Smooth muscle cell of the umbilical artery (primary cell): ENCODE data around the gene CMTM5. TPM values are rescaled to one million over a fixed set of nuclear protein-coding genes. Genes with fewer than 3 reads are reported as not detected.

Source experiments
- total RNA-seq: library from RNA; depleted of rRNA; stranded (reverse); fragments of >200 nt; gene quantifications from 2 replicates; pipeline ENCODE4 v1.2.3, GENCODE V29; 2014

CMTM5 gene, protein sequence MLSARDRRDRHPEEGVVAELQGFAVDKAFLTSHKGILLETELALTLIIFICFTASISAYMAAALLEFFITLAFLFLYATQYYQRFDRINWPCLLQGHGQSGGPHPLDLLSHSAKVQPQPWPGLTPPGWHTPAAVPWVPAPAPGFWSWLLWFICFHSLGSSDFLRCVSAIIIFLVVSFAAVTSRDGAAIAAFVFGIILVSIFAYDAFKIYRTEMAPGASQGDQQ
- total RNA-seq, result not detected in 2 replicates

DNA sequence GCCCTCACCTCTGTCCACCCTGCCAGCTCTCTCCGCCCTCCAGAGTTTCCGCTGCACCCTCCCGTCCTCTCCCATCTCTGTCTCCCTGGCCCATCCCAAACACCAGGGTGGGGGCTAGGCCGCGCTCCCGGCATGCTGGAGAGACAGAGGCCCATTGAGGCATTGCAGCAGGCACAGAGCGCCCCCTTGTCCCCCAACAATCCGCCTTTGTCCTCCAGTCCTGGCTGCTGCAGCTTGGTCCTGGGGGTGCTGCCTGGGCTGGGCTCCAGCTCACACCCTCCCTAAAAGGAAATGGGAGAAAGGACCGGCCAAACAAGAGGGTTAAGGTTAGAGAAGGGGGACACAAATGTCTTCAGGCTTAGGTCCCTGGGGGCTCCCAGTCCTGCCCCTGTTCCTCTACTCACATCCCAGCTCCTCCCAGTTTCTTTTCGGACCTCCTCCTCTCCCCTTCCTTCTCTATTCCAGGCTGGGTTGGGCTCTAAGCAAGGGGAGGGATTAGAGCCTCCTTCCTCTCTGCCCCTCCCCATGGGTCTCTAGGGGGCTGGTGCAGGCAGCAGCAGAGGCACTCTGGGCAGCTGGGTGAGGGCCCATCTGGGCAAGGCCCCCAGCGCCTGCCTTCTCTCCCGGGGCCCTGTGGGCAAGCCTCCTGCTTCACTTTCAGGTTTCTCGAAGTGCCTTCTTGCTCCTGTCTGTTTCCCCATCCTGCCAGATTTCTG, at the start of gene CMTM5:
TSS of gene CMTM5 (plus strand) at position 565 of the 716 bp plus-strand sequence. CDS start 206 bp downstream, outside the sequence.

DNA sequence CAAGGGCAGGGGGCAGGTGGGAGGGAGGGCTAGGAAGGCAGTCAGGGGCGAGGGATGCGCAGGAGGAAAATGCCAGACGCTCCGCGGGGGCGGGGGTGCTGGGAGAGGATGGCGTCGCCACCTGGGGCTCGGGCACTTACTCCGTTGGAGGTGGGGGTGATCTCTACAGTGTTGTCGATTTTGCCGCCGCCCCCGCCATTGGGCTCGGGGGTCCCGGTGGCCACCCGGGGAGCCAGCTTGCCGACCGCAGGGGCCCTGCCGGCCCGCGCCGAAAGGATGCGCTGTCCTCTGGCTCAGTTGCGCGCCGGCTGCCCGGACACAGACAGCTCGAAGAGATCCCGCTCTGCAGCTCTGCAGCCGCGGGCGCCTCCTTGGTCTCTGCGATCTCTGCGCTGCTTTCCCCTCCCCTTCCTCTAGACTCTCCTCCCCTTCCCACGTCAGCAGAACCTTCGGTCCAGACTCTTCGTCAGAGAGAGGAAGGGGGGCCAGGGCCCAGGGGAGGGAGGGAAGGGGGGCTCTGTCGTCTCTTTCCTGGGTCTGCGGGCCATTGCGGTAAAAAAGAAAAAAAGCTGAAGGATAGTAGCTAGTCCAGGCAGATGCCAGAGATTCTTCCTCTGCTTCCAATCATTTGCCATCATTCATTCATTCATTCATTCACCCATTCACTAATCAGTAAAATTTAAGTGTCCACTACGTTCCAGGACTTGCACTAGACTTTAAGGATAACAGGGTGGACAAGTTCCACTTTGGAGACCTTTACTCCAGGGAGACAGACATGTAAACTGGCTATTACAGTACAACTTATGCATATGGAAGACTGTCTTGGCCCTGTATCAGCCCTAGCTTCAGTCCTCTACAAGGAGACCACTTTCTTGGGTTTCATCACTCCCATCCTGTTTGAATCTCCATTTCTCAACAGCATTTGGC, 24.1 kb upstream of the CMTM5 start, which contains the start of gene SLC22A17:
TSS of gene SLC22A17 (minus strand) at position 382 of the 927 bp plus-strand sequence.

DNA sequence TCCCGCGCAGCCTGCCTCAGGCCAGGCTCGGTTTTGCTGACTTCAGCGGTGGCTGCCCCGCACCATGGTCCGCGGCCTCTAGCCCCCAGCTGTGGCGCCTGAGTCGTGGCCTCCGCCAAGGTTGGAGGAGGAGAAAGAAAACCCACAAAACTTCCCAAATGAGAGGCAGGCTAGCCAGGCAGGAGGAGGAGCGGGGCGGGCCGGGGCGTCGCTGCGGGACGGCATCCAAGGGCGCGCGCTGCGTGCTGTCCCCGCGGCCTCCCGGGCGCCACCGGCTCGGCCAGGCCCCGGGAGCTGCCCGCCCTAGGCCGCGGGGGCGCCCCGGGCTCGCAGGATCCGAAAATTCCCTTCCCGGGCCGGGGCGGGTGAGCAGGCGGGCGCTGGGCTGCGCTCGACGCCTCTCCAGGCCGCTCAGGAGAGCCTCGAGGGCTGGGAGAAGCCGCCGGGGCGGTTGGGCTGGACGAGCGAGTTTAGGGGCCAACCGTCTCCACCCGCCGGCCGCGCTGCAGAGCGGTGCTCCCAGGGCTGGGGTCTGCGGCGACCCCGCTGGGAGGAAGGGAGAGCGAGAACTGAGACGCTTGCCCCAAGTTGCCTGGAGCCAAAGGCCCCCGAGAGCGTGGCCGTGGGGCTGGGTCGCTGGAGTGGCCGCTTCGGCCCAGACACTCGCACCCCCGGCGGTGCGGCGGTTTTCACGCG, 11.7 kb upstream of the CMTM5 start, which contains the start of gene EFS:
TSS of gene EFS (minus strand) at position 137 of the 696 bp plus-strand sequence. CDS start 147 bp downstream, outside the sequence.

DNA sequence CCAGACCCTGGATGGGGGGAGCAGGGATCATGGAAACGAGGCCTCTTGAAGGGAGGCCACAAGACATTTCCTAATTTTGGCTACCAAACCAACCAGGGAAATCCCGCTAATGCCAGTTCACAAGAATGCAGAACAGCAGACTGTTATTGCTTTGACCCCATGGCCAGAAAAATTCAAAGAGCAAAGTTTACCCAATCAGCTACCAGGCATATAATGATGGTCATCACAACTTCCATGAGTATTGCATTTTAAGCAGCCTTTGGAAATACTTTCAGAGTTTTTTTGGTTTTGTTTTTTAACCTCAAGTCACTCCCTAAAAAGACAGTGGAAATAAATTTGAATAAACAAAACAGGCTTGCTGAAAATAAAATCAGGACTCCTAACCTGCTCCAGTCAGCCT, 4.3 kb upstream of the CMTM5 start, which contains the start of gene IL25:
TSS of gene IL25 (plus strand) at position 301 of the 400 bp plus-strand sequence.

DNA sequence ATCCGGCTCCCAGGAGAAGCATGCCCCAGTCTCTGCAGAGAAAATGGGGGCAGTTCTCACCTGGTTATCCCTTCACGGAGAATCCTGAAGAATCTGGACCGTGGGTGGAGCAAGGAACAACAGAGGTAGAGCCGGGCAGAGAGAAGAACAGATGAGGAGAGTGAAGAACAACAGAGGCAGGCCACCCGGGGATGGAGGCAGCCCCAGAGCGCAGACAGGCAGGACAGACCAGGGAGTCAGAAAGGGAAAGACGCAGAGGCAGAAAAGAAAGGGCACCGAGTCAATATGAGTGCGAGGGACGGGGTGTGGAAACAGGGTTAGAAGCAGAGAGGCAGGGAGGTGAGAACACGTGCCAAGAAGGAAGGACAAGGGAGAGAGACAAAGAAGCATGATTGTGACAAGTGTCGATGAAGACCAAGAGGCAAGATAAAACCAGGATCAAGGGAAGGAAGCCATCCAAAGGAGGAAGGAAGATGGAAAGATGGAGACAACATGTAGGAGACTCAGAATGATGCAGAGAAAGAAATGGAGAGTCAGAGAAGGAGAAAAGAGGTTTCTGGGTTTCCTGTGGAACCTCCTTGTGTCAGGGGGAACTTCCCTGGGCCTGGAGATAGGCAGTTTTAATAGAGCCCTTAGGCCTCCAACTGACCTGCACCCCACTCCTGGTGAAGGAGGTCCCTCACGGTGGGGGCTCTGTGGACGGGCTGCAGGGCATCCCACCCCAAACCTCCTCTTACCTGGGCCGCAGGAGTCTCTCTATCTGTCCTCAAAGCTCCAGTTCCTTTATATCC, 30.9 kb downstream of the CMTM5 start, which contains the start of gene MYH6:
TSS of gene MYH6 (minus strand) at position 758 of the 791 bp plus-strand sequence. CDS start 1,050 bp downstream, outside the sequence.

Other genes with a start within 250 kb of the CMTM5 start
- 0.89 and 1.8 TPM in 2 replicates for gene SLC7A8, start 193.4 kb upstream of the CMTM5 start, total RNA-seq
- not detected in 2 replicates for gene RNF212B, start 139.1 kb upstream of the CMTM5 start, total RNA-seq
- 3.6 and 4.9 TPM in 2 replicates for gene HOMEZ, start 90.9 kb upstream of the CMTM5 start, total RNA-seq
- gene PPP1R3E, start 74.2 kb upstream of the CMTM5 start, total RNA-seq, result 2.3 and 3.0 TPM in 2 replicates
- 18.4 and 24.9 TPM in 2 replicates for gene BCL2L2, start 70.2 kb upstream of the CMTM5 start, total RNA-seq
- gene PABPN1, start 55.6 kb upstream of the CMTM5 start, total RNA-seq, result 98.9 and 104 TPM in 2 replicates
- gene SLC22A17, start 24.2 kb upstream of the CMTM5 start, total RNA-seq, result 30.4 and 54.9 TPM in 2 replicates
- 1.8 and 5.6 TPM in 2 replicates for gene EFS, start 11.9 kb upstream of the CMTM5 start, total RNA-seq
- gene IL25, start 4.2 kb upstream of the CMTM5 start, total RNA-seq, result not detected in 2 replicates
- not detected in 2 replicates for gene MYH6, start 31.2 kb downstream of the CMTM5 start, total RNA-seq
- not detected in 2 replicates for gene MYH7, start 58.6 kb downstream of the CMTM5 start, total RNA-seq
- gene NGDN, start 92.7 kb downstream of the CMTM5 start, total RNA-seq, result 34.2 and 41.0 TPM in 2 replicates
- gene ZFHX2, start 174.7 kb downstream of the CMTM5 start, total RNA-seq, result 0.30 and 0.97 TPM in 2 replicates
- 13.0 and 24.3 TPM in 2 replicates for gene THTPA, start 179.2 kb downstream of the CMTM5 start, total RNA-seq
- 8.9 and 14.0 TPM in 2 replicates for gene AP1G2, start 190.7 kb downstream of the CMTM5 start, total RNA-seq
- not detected in 2 replicates for gene JPH4, start 201.7 kb downstream of the CMTM5 start, total RNA-seq